A549 (cell line): Measurements from ENCODE around the gene PMEL.

Source experiments
- BHLHE40 ChIP-seq: IDR thresholded peaks from 2 replicates; pipeline ENCODE4 v1.6.1; 2012; ENCODE audit warnings: low read depth, low read length, inconsistent platforms
- CBX2 ChIP-seq: fragments of 200-600 bp; sonication (generic); IDR thresholded peaks from 2 replicates; pipeline ENCODE4 v1.6.1; 2016; ENCODE audit warnings: low read depth, mild to moderate bottlenecking, borderline replicate concordance
- EP300 ChIP-seq, 2 experiments: fragments of >200 bp; sonication (Bioruptor Twin); formaldehyde crosslinking; IDR thresholded peaks; 2 replicates in 1 of 2; 3 replicates in 1 of 2; pipeline ENCODE4 v1.6.1; 2016 to 2017
- FOXS1 ChIP-seq: fragments of 250-450 bp; sonication (Bioruptor Pico); IDR thresholded peaks from 2 replicates; pipeline ENCODE4 v1.5.0; 2020; ENCODE audit warnings: mild to moderate bottlenecking, moderate library complexity
- PHF8 ChIP-seq: fragments of 200-600 bp; sonication (generic); IDR thresholded peaks from 2 replicates; pipeline ENCODE4 v1.6.1; 2016; ENCODE audit warnings: low read depth, mild to moderate bottlenecking, antibody characterized with exemption, moderate library complexity, borderline replicate concordance
- ZNF302 ChIP-seq: fragments of 250-450 bp; sonication (Bioruptor Pico); IDR thresholded peaks from 2 replicates; pipeline ENCODE4 v1.9.0; 2021; ENCODE audit warnings: inconsistent platforms, mild to moderate bottlenecking, moderate library complexity
- TF ChIP-seq, protein P1 (sequence below): IDR thresholded peaks from 2 replicates; pipeline ENCODE4 v1.6.1; 2012
- TF ChIP-seq, protein P2 (sequence below): fragments of >200 bp; sonication (Bioruptor Twin); formaldehyde crosslinking; IDR thresholded peaks from 3 replicates; pipeline ENCODE4 v1.5.1; 2016

DNA sequence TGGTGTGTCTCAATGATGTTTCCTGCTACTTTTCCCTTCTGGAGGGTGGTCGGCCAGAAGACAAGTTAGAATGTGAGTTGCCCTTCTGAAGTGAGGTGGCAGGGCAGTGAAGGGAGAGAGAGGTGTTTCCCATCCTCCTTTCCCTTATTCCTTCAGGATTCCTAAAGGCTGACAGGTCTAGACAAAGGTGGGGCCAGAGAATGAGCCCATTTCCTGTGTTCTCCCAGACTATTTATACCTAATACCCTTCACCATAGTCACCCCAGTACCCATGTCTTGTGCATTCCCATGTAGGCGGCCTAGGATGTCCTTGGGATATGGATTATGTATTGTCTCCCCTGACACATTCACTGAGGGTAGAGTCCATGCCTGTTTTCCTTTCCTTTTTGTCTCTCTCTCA is 27.9 kb downstream of the PMEL start:
- TF ChIP-seq, protein P1, sequence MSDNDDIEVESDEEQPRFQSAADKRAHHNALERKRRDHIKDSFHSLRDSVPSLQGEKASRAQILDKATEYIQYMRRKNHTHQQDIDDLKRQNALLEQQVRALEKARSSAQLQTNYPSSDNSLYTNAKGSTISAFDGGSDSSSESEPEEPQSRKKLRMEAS = no peak
- no peak for TF ChIP-seq BHLHE40
- TF ChIP-seq, protein P2, sequence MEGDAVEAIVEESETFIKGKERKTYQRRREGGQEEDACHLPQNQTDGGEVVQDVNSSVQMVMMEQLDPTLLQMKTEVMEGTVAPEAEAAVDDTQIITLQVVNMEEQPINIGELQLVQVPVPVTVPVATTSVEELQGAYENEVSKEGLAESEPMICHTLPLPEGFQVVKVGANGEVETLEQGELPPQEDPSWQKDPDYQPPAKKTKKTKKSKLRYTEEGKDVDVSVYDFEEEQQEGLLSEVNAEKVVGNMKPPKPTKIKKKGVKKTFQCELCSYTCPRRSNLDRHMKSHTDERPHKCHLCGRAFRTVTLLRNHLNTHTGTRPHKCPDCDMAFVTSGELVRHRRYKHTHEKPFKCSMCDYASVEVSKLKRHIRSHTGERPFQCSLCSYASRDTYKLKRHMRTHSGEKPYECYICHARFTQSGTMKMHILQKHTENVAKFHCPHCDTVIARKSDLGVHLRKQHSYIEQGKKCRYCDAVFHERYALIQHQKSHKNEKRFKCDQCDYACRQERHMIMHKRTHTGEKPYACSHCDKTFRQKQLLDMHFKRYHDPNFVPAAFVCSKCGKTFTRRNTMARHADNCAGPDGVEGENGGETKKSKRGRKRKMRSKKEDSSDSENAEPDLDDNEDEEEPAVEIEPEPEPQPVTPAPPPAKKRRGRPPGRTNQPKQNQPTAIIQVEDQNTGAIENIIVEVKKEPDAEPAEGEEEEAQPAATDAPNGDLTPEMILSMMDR = no peak
- TF ChIP-seq EP300 (IDR thresholded peaks at IDR 0.05) = no peak
- no peak for TF ChIP-seq ZNF302 (CRISPR knock-in tag)
- TF ChIP-seq FOXS1 = no peak
- no peak for TF ChIP-seq PHF8
- TF ChIP-seq CBX2 = no peak
